Transverse colon (tissue), 4 donors: ENCODE results near the gene LAMA5. TPM values are rescaled to one million over a fixed set of nuclear protein-coding genes. Genes with fewer than 3 reads are reported as not detected.

ENCODE experiments used
- DNase-seq: peaks from one replicate; pipeline ENCODE4 v3.0.0-alpha.2; 2019
- H3K27ac ChIP-seq, 4 donors: fragments of 200-600 bp; sonication (generic); 2 replicates each; pipeline ENCODE4 v1.5.1; 2016 to 2018; ENCODE audit warnings: inconsistent platforms in 4 of 4
- H3K27me3 ChIP-seq: fragments of 200-600 bp; sonication (generic); 2 replicates; pipeline ENCODE4 v1.5.1; 2017; ENCODE audit warnings: inconsistent platforms
- H3K36me3 ChIP-seq, 4 donors: fragments of 200-600 bp; sonication (generic); 2 replicates each; pipeline ENCODE4 v1.5.1; 2017 to 2019; ENCODE audit warnings: inconsistent platforms in 4 of 4
- H3K4me1 ChIP-seq, 4 donors: fragments of 200-600 bp; sonication (generic); 2 replicates each; pipeline ENCODE4 v1.5.1; 2017 to 2020; ENCODE audit warnings: inconsistent platforms in 4 of 4
- H3K4me3 ChIP-seq, 4 donors: fragments of 200-600 bp; sonication (generic); 1 replicate in 1 of 4; 2 replicates in 3 of 4; pipeline versions ENCODE4 v1.5.1 to v1.6.1; 2017 to 2019; ENCODE audit warnings: inconsistent platforms in 4 of 4
- H3K9me3 ChIP-seq, 2 donors: fragments of 200-600 bp; sonication (generic); 2 replicates each; pipeline ENCODE4 v1.5.1; 2017 to 2019; ENCODE audit warnings: inconsistent platforms in 2 of 2
- EP300 ChIP-seq: sonication (generic); formaldehyde crosslinking; IDR thresholded peaks from one replicate; pipeline ENCODE4 v1.6.1; 2017; ENCODE audit warnings: antibody characterized with exemption, low read depth
- POLR2A ChIP-seq: fragments of 450-650 bp; IDR thresholded peaks from one replicate; pipeline ENCODE4 v1.6.1; 2016; ENCODE audit warnings: antibody characterized with exemption, mild to moderate bottlenecking, moderate library complexity
- POLR2AphosphoS5 ChIP-seq, 3 donors: sonication (generic); formaldehyde crosslinking; IDR thresholded peaks; one replicate each; pipeline ENCODE4 v1.6.1; 2016; ENCODE audit warnings: antibody characterized with exemption in 3 of 3
- WGBS, 2 donors: methylation state at CpG; one replicate each; pipeline ENCODE4 v1.1.5; 2018; ENCODE audit warnings: low coverage in 1 of 2; 5-methylcytosine and 5-hydroxymethylcytosine counted together
- in situ Hi-C, 4 donors: fragments of 200-750 bp; cut with MboI; loops; one replicate each; pipeline versions ENCODE4 v1.15.0 to v1.15.1; 2017; ENCODE audit warnings: low sequenced_read_pairs in 3 of 4, low pct_ligation_motif_present in 1 of 4, low pct_unique_long_range_greater_than_20kb in 1 of 4
- intact Hi-C: fragments of 100-400 bp; cut with DNase I; formaldehyde crosslinking; loops from one replicate; pipeline ENCODE4 v1.15.1; 2023; ENCODE audit warnings: low total_unique reads
- total RNA-seq, 4 donors: library from RNA; depleted of rRNA; stranded (reverse); fragments of >200 nt; gene quantifications; one replicate each; pipeline ENCODE4 v1.1.0, GENCODE V29; 2016
- TF ChIP-seq, protein P1 (sequence below), 5 experiments: fragments of 200-600 bp in 3 of 5; fragments of 450-650 bp in 2 of 5; sonication (generic) in 3 of 5; IDR thresholded peaks; 1 replicate in 2 of 5; 2 replicates in 3 of 5; pipeline ENCODE4 v1.5.1; 2016 to 2017; ENCODE audit warnings: antibody characterized with exemption in 5 of 5, inconsistent platforms in 3 of 5, mild to moderate bottlenecking in 2 of 5, moderate library complexity in 1 of 5

The LAMA5 gene
- total RNA-seq, 4 donors from 2014 or later = 33.2 to 269 (median 91.3) TPM

DNA sequence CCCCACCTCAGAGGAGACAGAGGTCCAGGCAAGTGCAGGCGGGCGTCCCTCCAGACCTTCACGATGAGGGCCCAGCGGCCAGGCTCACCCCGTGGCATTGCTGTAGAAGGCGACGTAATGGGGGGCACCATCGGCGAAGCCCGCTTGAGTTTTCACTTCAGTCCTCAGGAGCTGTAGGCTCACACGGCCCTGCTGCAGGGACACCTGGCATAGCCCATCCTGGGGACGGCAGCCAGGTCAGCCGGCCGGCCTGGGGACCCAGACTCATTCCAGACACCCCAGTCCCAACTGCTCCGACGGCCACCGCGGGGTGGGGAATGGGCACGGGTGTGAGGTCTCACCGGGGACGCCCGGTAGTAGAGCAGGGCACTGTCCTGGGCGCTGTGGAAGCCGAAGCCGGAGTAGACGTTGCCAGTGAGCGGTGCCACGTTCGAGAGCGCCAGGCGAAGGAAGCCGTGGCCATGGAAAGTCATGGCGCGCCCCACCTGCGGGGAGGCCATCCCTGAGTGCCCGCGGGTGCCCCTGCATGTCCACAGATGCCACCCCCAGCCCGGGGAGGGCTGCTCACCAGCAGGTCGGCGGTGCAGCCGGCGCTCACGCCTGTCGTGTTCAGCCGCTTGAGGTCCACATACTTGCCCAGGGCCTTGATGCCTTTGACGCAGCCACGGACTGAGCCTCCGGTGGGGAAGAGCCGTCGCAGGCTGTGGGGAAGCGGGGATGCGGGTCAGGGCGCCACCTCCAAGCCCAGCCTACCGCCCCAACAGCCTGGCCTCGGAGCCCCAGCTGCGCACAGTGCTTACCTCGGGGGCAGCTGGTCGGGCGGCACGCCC lies 55.1 kb downstream of the LAMA5 start:
- in situ Hi-C loops = no loop called here
- no peak for DNase-seq
- Histone ChIP-seq H3K4me1 (no peaks in the 10 kb centered on the region), H3K27ac (no peak overlapping the region), H3K4me3 (no peak overlapping the region), H3K9me3 (no peaks in the 10 kb centered on the region), H3K27me3 (no peaks in the 10 kb centered on the region), H3K36me3 (peaks cover 0 to 22% (median 12%) of the 10 kb centered on the region in 4 donors)
- 95% methylated on average over 52 of the region's 60 CpGs; no CpG with 5 or more reads in 1 of the 2 donors for WGBS, 2 donors
- intact Hi-C loops = no loop called here
- TF ChIP-seq POLR2A = no peak
- TF ChIP-seq, protein P1, sequence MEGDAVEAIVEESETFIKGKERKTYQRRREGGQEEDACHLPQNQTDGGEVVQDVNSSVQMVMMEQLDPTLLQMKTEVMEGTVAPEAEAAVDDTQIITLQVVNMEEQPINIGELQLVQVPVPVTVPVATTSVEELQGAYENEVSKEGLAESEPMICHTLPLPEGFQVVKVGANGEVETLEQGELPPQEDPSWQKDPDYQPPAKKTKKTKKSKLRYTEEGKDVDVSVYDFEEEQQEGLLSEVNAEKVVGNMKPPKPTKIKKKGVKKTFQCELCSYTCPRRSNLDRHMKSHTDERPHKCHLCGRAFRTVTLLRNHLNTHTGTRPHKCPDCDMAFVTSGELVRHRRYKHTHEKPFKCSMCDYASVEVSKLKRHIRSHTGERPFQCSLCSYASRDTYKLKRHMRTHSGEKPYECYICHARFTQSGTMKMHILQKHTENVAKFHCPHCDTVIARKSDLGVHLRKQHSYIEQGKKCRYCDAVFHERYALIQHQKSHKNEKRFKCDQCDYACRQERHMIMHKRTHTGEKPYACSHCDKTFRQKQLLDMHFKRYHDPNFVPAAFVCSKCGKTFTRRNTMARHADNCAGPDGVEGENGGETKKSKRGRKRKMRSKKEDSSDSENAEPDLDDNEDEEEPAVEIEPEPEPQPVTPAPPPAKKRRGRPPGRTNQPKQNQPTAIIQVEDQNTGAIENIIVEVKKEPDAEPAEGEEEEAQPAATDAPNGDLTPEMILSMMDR (IDR thresholded peaks at IDR 0.05) = no peak
- TF ChIP-seq EP300 = no peak
- no peak for TF ChIP-seq POLR2AphosphoS5 (IDR thresholded peaks at IDR 0.05)

DNA sequence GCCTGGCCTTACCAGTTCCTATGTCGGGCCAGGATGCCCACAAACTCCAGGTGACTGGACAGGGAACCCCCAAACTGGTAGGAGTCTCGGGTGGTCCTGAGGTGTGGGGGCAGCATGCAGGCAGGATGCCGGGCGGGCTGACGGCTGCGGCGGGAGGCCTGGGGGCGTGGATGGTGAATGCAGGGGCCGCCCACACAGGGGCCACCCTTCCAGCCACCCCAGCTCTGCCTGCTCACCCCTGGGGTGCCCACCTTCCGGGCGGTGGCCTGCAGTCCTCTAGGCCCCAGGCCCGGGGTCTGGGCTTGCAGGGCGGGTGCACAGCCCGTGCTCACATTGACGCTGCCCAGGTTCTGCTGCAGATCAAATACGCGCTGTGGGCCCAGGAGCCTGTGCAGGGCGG lies 56.0 kb downstream of the LAMA5 start:
- intact Hi-C loops = no loop called here
- 91% methylated on average over 10 of the region's 18 CpGs; no CpG with 5 or more reads in 1 of the 2 donors for WGBS, 2 donors
- peaks cover 0 to 30% (median 13%) of the 10 kb centered on the region in 4 donors for H3K36me3 ChIP-seq

DNA sequence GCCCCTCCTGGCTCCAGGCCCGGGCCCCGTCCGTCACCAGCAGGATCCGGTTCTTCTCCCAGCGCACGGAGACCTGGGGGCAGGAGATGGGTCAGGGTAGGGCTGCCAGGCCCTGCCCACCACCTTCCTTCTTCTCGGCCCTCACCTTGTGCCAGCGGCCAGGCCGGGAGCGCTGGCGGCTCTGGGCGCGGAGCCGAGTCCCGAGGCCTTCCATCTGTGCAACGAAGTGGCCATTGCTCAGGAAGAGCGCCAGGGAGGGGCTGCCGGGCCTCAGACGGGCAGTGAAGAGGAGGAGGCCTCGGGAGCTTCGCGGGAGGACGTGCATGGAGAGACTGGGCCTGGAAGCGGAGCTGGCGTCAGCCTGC lies 56.4 kb downstream of the LAMA5 start:
- Histone ChIP-seq H3K27me3 (no peaks in the 10 kb centered on the region), H3K27ac (no peak overlapping the region), H3K4me1 (peaks cover 0 to 2% (median 0%) of the 10 kb centered on the region in 4 donors), H3K36me3 (peaks cover 0 to 35% (median 12%) of the 10 kb centered on the region in 4 donors), H3K4me3 (no peak overlapping the region), H3K9me3 (no peaks in the 10 kb centered on the region)
- intact Hi-C loops = no loop called here
- TF ChIP-seq EP300 (no peak), POLR2A (no peak)
- in situ Hi-C loops = no loop called here
- 78% methylated on average over 25 of the region's 25 CpGs; no CpG with 5 or more reads in 1 of the 2 donors for WGBS, 2 donors
- no peak for DNase-seq

More for the DNA sequence above, 56.0 kb downstream of the LAMA5 start:
- in situ Hi-C loops = no loop called here
- TF ChIP-seq, protein P1 (IDR thresholded peaks at IDR 0.05) = no peak
- no peak for TF ChIP-seq POLR2A
- no peak for TF ChIP-seq EP300
- no peak for TF ChIP-seq POLR2AphosphoS5 (IDR thresholded peaks at IDR 0.05)
- no peak overlapping the region for H3K4me3 ChIP-seq
- no peak overlapping the region for H3K27ac ChIP-seq
- H3K27me3 ChIP-seq = no peaks in the 10 kb centered on the region
- H3K4me1 ChIP-seq = no peaks in the 10 kb centered on the region
- H3K9me3 ChIP-seq = no peaks in the 10 kb centered on the region
- DNase-seq = no peak

DNA sequence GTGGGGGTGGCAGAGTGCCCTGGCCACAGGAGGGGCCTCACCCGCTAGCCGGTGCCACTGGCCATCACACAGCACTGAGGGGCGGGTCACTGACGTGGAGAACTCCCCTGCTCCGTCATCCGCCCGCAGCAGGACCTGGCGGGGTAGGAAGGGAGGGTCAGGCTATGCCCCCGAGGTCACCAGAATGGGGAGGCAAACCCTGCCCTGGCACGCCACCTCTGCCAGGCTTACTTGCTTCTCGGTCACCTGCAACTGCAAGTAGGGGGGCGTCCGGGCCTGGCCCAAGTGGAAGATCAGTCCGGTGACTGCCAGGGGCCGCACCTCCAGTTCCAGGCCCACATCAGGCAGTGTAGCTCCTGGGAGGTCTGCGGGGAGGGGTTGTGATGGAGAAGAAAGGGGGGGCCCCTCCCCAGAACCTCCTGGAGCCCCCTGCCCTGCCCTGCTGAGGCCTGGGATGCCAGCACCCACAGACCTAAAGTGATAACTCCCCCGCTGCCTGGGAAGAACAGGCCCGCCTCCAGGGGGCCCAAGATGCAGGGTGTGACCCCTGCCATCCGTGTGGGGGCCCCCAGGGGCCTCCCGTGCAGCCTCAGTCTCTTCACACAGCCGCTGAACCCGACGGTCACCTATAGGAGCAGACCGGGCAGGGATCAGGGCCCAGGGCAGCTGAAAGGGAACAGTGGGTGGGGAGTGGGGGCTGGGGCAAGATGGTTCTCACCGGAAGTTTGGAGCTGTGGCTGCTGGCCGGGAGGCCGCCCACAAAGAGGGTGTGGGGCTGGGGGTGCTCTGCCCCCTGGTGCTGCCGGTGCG lies 57.0 kb downstream of the LAMA5 start:
- H3K4me1 ChIP-seq = peaks cover 0 to 7% (median 4%) of the 10 kb centered on the region in 4 donors
- intact Hi-C loops = no loop called here
- in situ Hi-C loops = no loop called here
- H3K9me3 ChIP-seq = no peaks in the 10 kb centered on the region
- 78% methylated on average over 20 of the region's 29 CpGs; no CpG with 5 or more reads in 1 of the 2 donors for WGBS, 2 donors
- no peak overlapping the region for H3K4me3 ChIP-seq
- H3K36me3 ChIP-seq = peaks cover 0 to 35% (median 11%) of the 10 kb centered on the region in 4 donors
- H3K27ac ChIP-seq = no peak overlapping the region
- H3K27me3 ChIP-seq = no peaks in the 10 kb centered on the region
- TF ChIP-seq EP300 = no peak
- TF ChIP-seq, protein P1 (IDR thresholded peaks at IDR 0.05) = no peak
- TF ChIP-seq POLR2AphosphoS5 (IDR thresholded peaks at IDR 0.05) = no peak
- no peak for TF ChIP-seq POLR2A
- no peak for DNase-seq
